Endothelial cell of umbilical vein (primary cell): Measurements from ENCODE around the gene RRM2. TPM values are rescaled to one million over a fixed set of nuclear protein-coding genes. Genes with fewer than 3 reads are reported as not detected.

Source experiments
- BruUV-seq: library from RNA; stranded (reverse); fragments of 400-500 nt; replicated peaks from 2 replicates; lab custom pipeline; 2021; lab: Mats Ljungman, UMichigan
- CTCF ChIA-PET: fragments of 300-600, 350-600 bp; sonication (Branson Sonifier 250); formaldehyde crosslinking; loops from one replicate; lab custom pipeline; 2021; ENCODE audit warnings: antibody characterized with exemption, inconsistent platforms; lab: Charles Lee
- POLR2A ChIA-PET: fragments of 300-600, 350-600 bp; sonication (Branson Sonifier 250); formaldehyde crosslinking; loops from one replicate; lab custom pipeline; 2021; ENCODE audit warnings: antibody characterized with exemption, inconsistent platforms; lab: Charles Lee
- DNase-seq: peaks from one replicate; pipeline ENCODE4 v3.0.0-alpha.2; 2011; ENCODE audit warnings: low read depth, low spot score
- FAIRE-seq: peaks from 2 replicates; lab custom pipeline; 2011; peaks lifted over from hg19 to GRCh38; lab: Jason Lieb, UNC
- H2AFZ ChIP-seq: 2 replicates; pipeline ENCODE4 v1.6.0; 2012; ENCODE audit warnings: low read depth, low read length, control low read depth, inconsistent platforms
- H3K27ac ChIP-seq: 2 replicates; pipeline ENCODE4 v1.5.1; 2011; ENCODE audit warnings: low read depth, mild to moderate bottlenecking, control low read depth, low read length, moderate library complexity; ENCODE audit not compliant: insufficient read depth
- H3K27me3 ChIP-seq, 2 experiments: 2 replicates each; pipeline versions ENCODE4 v1.6.0 to v1.6.1; 2011; ENCODE audit warnings: low read length in 2 of 2, mixed read lengths in 1 of 2; ENCODE audit not compliant: control insufficient read depth in 2 of 2, insufficient read depth in 2 of 2
- H3K36me3 ChIP-seq, 2 experiments: 2 replicates in 1 of 2; 3 replicates in 1 of 2; pipeline ENCODE4 v1.5.1; 2011; ENCODE audit warnings: low read length in 2 of 2, mild to moderate bottlenecking in 1 of 2, moderate library complexity in 1 of 2; ENCODE audit not compliant: control insufficient read depth in 2 of 2, insufficient read depth in 2 of 2; ENCODE audit errors: extremely low read depth in 1 of 2
- H3K4me1 ChIP-seq: 3 replicates; pipeline ENCODE4 v1.5.1; 2011; ENCODE audit warnings: mild to moderate bottlenecking, low read length; ENCODE audit not compliant: control insufficient read depth, insufficient read depth; ENCODE audit errors: extremely low read depth
- H3K4me2 ChIP-seq: 2 replicates; pipeline ENCODE4 v1.6.1; 2011; ENCODE audit warnings: low read length, control low read depth, mixed read lengths; ENCODE audit not compliant: insufficient read depth
- H3K4me3 ChIP-seq, 3 experiments: fragments of 200-600 bp in 1 of 3; sonication (generic), shearing (Covaris generic) in 1 of 3; replicated peaks in 1 of 3; 2 replicates each; pipeline ENCODE4 v1.5.1; 2011 to 2016; ENCODE audit warnings: control low read depth in 3 of 3, low read length in 3 of 3, mild to moderate bottlenecking in 2 of 3, inconsistent platforms in 1 of 3, low read depth in 1 of 3, moderate library complexity in 1 of 3; ENCODE audit not compliant: insufficient read depth in 1 of 3
- H3K79me2 ChIP-seq: 2 replicates; pipeline ENCODE4 v1.6.0; 2012; ENCODE audit warnings: low read length, inconsistent platforms; ENCODE audit not compliant: control insufficient read depth, insufficient read depth
- H3K9ac ChIP-seq: replicated peaks from 2 replicates; pipeline ENCODE3; 2011; ENCODE audit warnings: low read length, control low read depth; ENCODE audit not compliant: insufficient read depth; ENCODE audit errors: extremely low read depth
- H3K9me1 ChIP-seq: replicated peaks from 3 replicates; pipeline ENCODE4 v1.6.0; 2011; ENCODE audit warnings: mild to moderate bottlenecking, low read length; ENCODE audit not compliant: control insufficient read depth, insufficient read depth; ENCODE audit errors: extremely low read depth
- H3K9me3 ChIP-seq: replicated peaks from 2 replicates; pipeline ENCODE4 v1.5.1; 2012; ENCODE audit warnings: low read length, inconsistent platforms; ENCODE audit not compliant: control insufficient read depth, insufficient read depth
- H4K20me1 ChIP-seq: replicated peaks from 2 replicates; pipeline ENCODE3; 2011; ENCODE audit warnings: mild to moderate bottlenecking, low read length; ENCODE audit not compliant: control insufficient read depth, insufficient read depth; ENCODE audit errors: extremely low read depth
- FOS ChIP-seq: IDR thresholded peaks from 2 replicates; pipeline ENCODE4 v1.6.1; 2011; ENCODE audit warnings: mild to moderate bottlenecking, low read length, moderate library complexity, borderline replicate concordance; ENCODE audit not compliant: insufficient read depth
- GATA2 ChIP-seq: IDR thresholded peaks from 2 replicates; pipeline ENCODE4 v1.7.0; 2011; ENCODE audit warnings: low read depth, mild to moderate bottlenecking, moderate library complexity, mixed read lengths, low read length; ENCODE audit not compliant: insufficient read length, insufficient read depth
- JUN ChIP-seq: IDR thresholded peaks from 2 replicates; pipeline ENCODE4 v1.6.1; 2011; ENCODE audit warnings: borderline replicate concordance, low read depth; ENCODE audit not compliant: insufficient read length, insufficient read depth
- MYC ChIP-seq: IDR thresholded peaks from one replicate; pipeline ENCODE4 v1.6.1; 2011; ENCODE audit warnings: mild to moderate bottlenecking, low read depth, low read length
- dilution Hi-C: fragments of 300-500 bp; cut with MboI; formaldehyde crosslinking; loops from one replicate; pipeline ENCODE4 v1.15.0; 2019; ENCODE audit warnings: low sequenced_read_pairs; ENCODE audit not compliant: extremely low pct_ligation_motif_present
- intact Hi-C: fragments of 100-400 bp; cut with micrococcal nuclease; formaldehyde crosslinking; loops from one replicate; pipeline ENCODE4 v1.10.0; 2022
- polyA plus RNA-seq, 4 experiments: library from polyadenylated mRNA; depleted of rRNA in 3 of 4; stranded (reverse) in 3 of 4; unstranded in 1 of 4; fragments of >200 nt; gene quantifications; 2 replicates each; pipeline versions ENCODE4 v1.2.1 to v1.2.3, GENCODE V29; 2011 to 2012; ENCODE audit warnings: missing spikeins in 1 of 4
- total RNA-seq: library from RNA; stranded (reverse); gene quantifications from 2 replicates; pipeline ENCODE4 v1.2.3, GENCODE V29; 2021
- TF ChIP-seq, protein P1 (sequence below): IDR thresholded peaks from 2 replicates; pipeline ENCODE4 v1.6.1; 2011; ENCODE audit not compliant: insufficient read depth, insufficient read length

The RRM2 gene
- total and polyA plus RNA-seq, 2 donors (not counting 3 experiments of a cell fraction or from before 2014, with no cell fraction given) = 40.9 to 246 TPM

DNA sequence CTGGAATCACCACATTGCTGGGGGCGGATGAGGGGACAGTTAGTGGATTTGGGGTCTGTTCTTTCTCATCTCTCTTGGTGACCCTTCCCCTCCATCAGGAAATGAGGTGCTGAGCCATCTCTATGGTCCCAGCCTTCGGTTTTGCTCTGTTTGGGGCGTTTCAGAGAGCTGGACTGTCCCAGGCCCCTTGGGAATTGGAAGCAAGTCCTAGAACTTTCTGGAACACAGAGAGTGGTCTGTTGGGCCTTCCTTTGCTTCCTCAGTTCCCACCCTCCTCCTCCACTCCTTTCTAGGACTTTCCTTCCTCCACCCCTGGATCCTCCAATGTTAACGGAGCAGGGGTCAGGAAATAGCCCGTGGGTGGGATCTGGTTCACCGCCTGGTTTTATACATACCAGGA is 17.0 kb downstream of the RRM2 start:
- CTCF ChIA-PET = interaction anchor here (1.4 to 6.9 kb wide), 7 partner anchors 9 to 296 kb away, joined by 3 to 79 read pairs (median 31); partner anchors contain the start of gene HPCAL1
- POLR2A ChIA-PET = interaction anchor here (0.6 kb wide), 1 partner anchor 207 kb away, joined by 3 read pairs; no protein-coding TSS in a partner anchor
- FAIRE-seq (no peak), DNase-seq (no peak)
- BruUV-seq = no TSS peak
- Histone ChIP-seq H3K9me1 (no peaks in the 10 kb centered on the region), H4K20me1 (no peaks in the 10 kb centered on the region), H3K4me3 (no peak overlapping the region), H3K79me2 (no peaks in the 10 kb centered on the region), H3K4me1 (no peaks in the 10 kb centered on the region), H3K4me2 (no peak overlapping the region), H3K36me3 (no peaks in the 10 kb centered on the region), H3K27me3 (no peaks in the 10 kb centered on the region), H3K9me3 (no peaks in the 10 kb centered on the region), H3K9ac (no peak overlapping the region), H2AFZ (no peak overlapping the region), H3K27ac (no peak overlapping the region)
- intact Hi-C loops (no loop called here), dilution Hi-C loops (no loop called here)
- TF ChIP-seq JUN (no peak), GATA2 (no peak), FOS (no peak)
- TF ChIP-seq, protein P1, sequence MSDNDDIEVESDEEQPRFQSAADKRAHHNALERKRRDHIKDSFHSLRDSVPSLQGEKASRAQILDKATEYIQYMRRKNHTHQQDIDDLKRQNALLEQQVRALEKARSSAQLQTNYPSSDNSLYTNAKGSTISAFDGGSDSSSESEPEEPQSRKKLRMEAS = no peak

DNA sequence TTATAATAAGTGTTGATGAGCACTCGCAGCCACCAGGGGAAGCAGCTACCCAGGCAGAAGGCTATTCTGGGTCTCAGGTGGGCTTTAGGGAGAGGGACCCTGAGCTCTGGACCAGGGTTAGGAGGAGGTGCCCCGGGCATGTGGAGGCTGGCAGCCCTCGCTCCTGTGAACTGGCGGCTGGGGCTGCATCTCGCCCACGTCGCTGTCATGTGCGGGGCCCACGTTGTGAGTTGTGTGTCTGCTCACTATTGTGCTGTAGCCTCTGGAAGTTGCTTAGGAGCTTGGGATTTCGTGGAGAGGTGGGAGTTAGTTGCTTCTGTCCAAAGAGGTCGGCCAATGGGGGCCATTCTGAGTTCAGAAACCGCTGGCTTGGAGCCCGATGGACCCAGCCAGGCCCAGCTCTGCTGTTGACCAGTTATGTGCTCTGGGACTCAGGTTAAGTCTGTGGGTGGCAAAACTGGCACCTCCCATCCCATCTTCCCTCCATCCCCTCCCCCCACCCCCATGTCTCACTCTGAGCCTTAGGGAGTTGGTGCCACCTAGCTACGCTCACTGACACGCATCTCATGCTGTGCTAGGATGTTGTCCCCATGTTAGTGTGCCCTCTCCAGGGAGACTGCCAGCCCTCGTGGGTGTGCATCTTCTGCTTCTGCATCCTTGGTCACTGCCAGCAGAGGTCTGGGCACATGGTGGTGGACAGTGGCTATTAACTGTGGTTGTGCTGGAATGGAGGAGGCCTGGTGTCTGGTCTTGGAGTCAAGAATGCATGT is 18.5 kb downstream of the RRM2 start:
- ChIA-PET POLR2A (interaction anchor here (0.6 to 1.2 kb wide), 3 partner anchors 294 to 595 kb away, joined by 3 to 5 read pairs (median 4); no protein-coding TSS in a partner anchor), CTCF (interaction anchor here (1.0 to 6.9 kb wide), 16 partner anchors 10 to 294 kb away, joined by 3 to 79 read pairs (median 4); partner anchors contain the start of gene HPCAL1)
- Histone ChIP-seq H3K9ac (no peak overlapping the region), H3K4me1 (no peaks in the 10 kb centered on the region), H3K9me1 (no peaks in the 10 kb centered on the region), H4K20me1 (no peaks in the 10 kb centered on the region), H3K27ac (no peak overlapping the region), H3K4me2 (no peak overlapping the region), H3K4me3 (no peak overlapping the region), H2AFZ (no peak overlapping the region), H3K36me3 (no peaks in the 10 kb centered on the region), H3K27me3 (no peaks in the 10 kb centered on the region), H3K9me3 (no peaks in the 10 kb centered on the region), H3K79me2 (no peaks in the 10 kb centered on the region)
- no peak for TF ChIP-seq MYC
- no peak for TF ChIP-seq JUN
- no peak for FAIRE-seq
- no peak for DNase-seq
- dilution Hi-C loops (no loop called here), intact Hi-C loops (loop anchor here (5.0 kb wide), 1 partner anchor 526 kb away; no protein-coding TSS in a partner anchor)
- no TSS peak for BruUV-seq
